ENCODE results near the gene FMN1.

FMN1 gene

GRCh38 chr15:32904448-32904847, 290.1 kb downstream of the FMN1 start:
- DNase-seq: no peak

GRCh38 chr15:32903591-32904290, 290.8 kb downstream of the FMN1 start:
- DNase-seq: no peak

GRCh38 chr15:32901995-32902394, 292.5 kb downstream of the FMN1 start:
- no peak for DNase-seq

GRCh38 chr15:32901192-32901591, 293.3 kb downstream of the FMN1 start:
- no peak for DNase-seq

GRCh38 chr15:32899126-32899596, 295.4 kb downstream of the FMN1 start:
- no peak for DNase-seq

GRCh38 chr15:32898414-32898813, 296.1 kb downstream of the FMN1 start:
- no peak for DNase-seq

GRCh38 chr15:32893421-32893820, 301.1 kb downstream of the FMN1 start:
- DNase-seq: no peak

- no peak for DNase-seq
Observed at GRCh38 chr15:32889214-32889613, 305.3 kb downstream of the FMN1 start.

- DNase-seq: no peak
Observed at GRCh38 chr15:32888221-32888761, 306.2 kb downstream of the FMN1 start.

GRCh38 chr15:32887090-32887489, 307.4 kb downstream of the FMN1 start:
- DNase-seq: no peak

- no peak for DNase-seq
Observed at GRCh38 chr15:32886459-32886858, 308.1 kb downstream of the FMN1 start.

GRCh38 chr15:32885713-32886112, 308.8 kb downstream of the FMN1 start:
- no peak for DNase-seq

GRCh38 chr15:32884146-32884545, 310.4 kb downstream of the FMN1 start:
- no peak for DNase-seq

- no peak for DNase-seq
Observed at GRCh38 chr15:32882955-32883354, 311.6 kb downstream of the FMN1 start.

- no peak for DNase-seq
Observed at GRCh38 chr15:32881528-32881927, 313.0 kb downstream of the FMN1 start.

GRCh38 chr15:32880642-32881041, 313.9 kb downstream of the FMN1 start:
- no peak for DNase-seq

- no peak for DNase-seq
Observed at GRCh38 chr15:32879980-32880379, 314.5 kb downstream of the FMN1 start.

- no peak for DNase-seq
Observed at GRCh38 chr15:32878869-32879805, 315.4 kb downstream of the FMN1 start.

- DNase-seq: no peak
Observed at GRCh38 chr15:32878342-32878741, 316.2 kb downstream of the FMN1 start.

- DNase-seq: no peak
Observed at GRCh38 chr15:32877252-32878019, 317.1 kb downstream of the FMN1 start.

- DNase-seq: no peak
Observed at GRCh38 chr15:32873284-32874114, 321.0 kb downstream of the FMN1 start.

Data from activated T-cell treated with anti-CD3 and anti-CD28 coated beads for 4 hours (primary cell).